NCI-H187 (cell line): ENCODE measurements around the gene RUNX2.

Source experiments
- DNase-seq, 2 experiments: peaks; one replicate each; lab custom pipeline; 2025; lab: John Stamatoyannopoulos, UW

The RUNX2 gene

DNA sequence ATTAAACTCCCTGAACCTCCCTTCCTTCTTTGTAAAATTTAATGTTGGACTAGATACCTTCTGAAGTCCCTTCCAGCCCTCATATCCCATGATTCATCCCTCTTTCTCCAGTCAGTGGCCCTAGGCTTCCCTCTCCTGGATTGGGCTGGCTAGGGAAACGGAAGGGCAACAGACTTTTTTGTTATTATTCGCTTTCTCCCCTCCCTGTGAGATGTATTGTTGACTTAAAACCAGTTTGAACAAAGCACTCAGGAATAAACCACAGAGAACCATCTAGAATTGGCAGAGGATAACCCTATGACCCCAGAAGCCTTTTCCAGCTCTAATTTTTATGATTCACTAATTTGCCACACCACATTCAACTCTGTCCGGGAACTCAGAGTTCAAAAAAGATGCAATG lies 289.3 kb downstream of the RUNX2 start:
- DNase-seq, result no peak

DNA sequence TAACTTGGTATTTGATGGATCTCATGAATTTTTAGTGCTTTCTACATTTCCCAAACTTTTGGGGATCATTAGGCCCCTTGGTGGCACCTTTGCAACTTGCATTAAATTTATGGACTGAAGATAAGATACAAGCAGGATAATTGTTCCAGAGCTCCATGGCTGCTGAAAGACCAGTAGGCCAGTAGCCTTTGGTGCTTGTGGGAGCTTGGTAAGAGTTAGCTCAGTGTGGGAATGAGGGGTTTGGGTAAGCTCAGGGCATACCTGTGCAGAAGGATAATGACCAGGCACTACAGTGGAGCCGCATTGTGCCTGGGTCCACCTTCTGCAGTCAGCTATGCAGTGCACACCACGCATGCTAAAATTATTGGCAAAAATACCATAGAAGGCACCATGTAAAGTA lies 290.1 kb downstream of the RUNX2 start:
- DNase-seq, result no peak

DNA sequence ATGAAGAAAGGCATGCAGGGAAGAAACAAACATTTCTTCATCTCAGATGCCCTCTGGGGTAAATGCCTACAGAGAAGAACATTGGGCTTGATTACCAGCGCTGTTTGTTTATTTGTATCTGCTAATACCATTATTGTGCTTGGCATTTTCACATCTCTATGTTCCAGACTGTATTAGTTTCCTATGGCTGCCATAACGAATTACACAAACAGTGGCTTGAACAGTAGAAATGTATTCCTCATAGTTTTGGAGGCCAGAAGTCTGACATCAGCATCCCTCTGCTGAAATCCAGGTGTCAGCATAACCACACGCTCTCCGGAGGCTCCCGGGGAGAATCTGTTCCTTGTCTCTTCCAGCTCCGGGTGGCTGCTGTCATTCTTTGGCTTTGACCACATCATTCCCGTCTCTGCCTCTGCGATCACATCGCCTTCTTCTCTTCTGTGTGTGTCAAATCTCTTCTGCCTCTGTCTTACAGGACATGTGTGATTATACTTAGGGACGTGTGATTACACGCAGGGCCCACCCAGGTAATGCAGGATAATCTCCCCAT lies 291.2 kb downstream of the RUNX2 start:
- no peak for DNase-seq

DNA sequence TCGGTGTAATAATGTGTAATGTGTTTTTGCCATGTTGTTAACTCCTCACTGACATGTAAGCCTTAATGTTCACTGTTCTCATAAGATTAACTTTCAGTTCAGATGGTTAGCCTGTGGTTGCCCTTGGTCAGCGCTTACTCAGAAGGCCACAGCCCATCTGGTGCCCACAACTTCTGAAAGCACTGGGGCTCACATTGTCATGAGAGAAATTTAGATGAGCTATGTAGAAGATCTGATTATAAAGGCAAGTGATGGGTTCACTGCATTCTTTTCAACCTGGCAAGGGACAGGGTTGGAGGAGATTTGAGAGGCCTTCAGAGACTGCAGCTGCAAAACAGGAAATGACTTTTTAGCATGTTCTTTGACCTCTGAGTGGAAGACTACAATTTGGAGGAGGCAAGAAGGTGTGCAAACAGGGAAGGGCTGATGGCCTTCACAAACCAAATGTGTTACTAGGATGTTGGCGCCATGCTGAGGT lies 291.9 kb downstream of the RUNX2 start:
- no peak for DNase-seq

DNA sequence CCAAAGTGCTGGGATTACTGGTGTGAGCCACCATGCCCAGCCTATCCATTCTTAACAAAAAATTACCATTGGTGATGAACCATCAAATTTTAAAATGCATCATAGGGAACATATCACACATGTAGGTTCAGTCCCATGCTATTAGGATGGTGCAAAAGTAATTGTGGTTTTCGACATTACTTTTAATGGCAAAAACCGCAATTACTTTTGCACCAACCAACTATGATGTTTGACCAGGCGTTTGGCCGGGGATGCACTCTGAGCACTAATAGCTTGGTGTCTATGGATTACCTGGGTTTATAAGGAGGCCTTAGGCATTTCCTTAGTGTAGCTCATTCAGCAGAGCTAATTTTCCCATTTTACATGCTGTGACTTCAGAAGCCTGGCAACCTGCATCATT lies 296.1 kb downstream of the RUNX2 start:
- no peak for DNase-seq

DNA sequence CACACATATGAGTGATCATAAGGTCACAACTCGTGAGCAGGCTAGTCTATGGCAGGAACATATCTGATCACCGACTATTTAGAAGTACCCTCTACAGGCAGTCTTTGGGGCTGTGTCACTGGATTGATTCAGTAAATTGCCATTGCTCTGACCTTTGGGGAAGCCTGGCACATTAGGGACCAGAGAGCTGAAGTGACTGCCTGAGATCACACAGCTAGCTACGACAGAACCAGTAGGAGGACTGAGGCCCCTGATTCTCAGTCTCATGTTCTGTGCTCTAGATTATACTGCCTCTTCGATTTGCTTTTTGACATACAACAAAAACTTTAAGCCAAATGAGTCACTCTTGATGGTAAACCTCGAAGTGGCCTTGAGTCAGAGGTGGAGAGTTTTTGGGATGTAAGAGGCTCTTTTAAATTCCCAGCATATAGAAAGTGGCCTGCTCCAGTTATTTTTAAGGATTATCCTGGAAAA lies 297.1 kb downstream of the RUNX2 start:
- DNase-seq, result no peak

DNA sequence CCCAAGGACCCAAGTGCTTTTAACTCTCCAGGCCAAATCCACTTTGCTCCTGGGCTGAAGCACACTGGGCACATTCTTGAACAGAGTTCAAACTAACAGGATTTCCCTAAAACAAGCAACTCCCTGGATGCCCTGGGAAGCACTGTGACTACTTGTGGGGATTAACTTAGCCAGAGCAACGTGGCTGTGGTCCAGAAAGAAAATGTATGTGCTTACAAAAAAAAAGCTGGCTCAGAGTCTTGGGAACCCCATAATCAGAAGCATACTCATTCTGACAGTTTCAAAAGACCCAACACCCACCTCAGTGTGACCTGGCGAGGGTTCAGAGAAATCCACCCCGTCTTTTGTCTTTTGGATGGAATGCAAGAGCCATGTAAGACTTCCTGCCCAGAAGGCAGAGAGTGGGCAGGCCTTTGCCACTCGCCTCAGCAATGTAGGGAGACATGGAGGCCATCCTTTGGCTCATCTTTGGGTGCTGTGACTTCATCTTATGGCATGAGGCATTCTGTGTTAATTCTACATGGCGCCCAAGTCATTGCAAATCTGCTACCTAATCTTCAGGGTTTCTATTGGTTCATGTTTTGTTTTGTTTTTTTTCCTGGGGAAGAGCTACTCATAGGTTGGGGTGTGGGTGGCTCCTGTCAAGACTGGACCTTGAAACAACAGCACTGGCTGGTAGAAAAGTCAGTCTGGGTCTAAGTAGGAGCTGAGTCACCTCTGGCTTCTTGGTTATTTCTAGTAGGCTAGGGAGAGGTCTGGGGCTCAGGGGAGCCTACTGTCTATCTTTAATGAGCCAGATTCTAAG lies 298.2 kb downstream of the RUNX2 start:
- no peak for DNase-seq

DNA sequence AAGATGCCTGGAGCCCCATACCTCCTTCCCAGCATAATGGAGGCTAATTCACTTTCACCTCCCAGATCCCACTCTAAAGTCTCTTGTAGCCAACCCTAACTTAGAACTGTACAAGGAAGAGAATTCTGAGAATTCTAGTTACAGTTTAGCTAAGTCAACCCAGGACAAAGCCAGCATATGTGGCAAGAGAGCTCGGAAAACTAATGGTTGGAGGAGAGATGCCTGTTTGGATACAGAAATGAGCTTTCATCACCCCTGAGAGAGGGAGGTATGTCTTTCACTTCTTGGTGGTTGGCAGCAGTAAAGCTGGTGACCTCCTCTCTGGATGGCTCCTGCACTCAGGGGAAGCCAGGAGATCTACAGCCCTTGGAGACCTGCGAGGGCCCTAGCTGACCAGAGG lies 302.2 kb downstream of the RUNX2 start:
- DNase-seq, result no peak

DNA sequence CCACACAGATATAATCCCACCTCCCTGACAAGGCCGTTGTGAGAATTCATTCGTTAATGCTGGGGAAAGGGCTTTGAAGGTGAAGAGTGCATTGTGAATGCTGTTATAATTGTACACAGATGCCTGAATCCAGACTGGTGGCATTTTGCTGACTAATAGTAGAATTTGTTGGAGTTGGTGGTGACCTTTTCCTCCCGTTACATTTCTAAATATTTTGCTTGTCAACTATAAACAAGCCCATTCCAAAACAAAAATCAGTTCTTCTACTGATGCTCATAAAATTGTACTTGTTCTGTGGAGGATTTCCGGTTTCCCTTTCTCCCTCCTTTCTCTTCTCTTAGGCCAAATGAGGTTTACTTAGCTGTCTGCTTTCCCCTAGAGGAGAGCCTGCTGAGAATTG lies 302.7 kb downstream of the RUNX2 start:
- no peak for DNase-seq

DNA sequence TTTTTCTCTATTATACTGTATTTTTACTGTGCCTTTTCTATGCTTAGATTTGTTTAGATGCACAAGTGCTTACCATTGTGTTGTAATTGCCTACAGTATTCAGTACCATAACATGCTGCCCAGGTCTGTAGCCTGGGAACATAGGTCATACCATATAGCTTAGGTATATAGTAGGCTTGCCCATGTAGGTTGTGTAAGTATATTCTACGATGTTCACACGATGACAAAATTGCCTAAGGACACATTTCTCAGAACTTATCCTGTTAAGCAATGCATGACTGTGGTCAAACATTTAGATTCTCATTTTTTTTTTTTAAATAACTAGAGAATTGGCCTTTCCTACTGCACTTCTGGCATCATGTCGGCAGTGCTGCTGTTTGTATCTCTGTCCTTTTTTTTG lies 303.3 kb downstream of the RUNX2 start:
- no peak for DNase-seq

DNA sequence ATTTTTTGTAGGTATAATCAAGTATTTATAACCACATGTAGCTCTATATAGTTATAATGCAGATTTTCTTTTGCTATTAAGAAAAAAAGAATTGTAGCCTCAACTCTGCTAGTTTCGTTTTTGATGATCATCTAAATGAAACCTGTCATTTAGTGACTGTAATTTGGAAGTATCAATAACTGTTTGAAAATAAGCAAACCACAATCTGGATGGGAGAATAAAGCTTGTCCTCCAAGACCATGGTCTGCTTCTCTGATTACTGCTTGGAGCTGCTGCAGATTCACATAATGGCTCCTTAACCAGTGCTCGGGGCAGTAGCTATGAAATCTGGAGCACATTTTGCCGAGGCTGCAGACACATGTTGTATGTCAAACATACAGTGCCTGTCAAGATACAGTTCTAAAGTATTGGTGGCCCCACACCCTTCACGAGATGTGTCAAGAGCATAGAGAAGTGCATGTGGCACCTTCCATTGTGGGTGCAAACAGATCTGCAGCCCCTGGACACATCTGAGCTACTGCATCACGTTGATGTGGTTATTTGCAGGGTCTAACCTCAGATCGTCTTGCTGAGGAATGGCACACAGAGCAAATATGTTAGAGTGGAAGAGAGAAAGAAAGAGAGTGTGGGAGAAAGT lies 305.3 kb downstream of the RUNX2 start:
- no peak for DNase-seq

DNA sequence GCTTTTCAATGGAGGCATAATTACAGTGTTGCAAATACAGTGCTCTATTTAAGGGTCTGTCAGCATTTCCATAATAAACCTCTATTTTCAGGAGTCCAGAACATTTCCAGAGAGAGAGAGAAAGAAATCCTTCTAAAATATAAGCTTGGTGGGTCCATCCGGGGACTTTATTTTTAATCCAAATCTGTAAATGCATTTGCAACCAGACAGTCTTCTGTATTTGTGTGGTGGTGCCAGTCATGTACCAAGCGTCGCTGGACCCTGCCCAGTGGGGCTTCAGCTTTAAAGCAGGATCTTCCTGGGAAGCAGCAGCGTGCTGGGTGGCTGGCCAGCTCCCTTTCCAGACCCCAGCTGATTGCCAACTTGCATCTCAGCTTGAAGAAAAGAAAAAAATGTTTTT lies 306.1 kb downstream of the RUNX2 start:
- no peak for DNase-seq

DNA sequence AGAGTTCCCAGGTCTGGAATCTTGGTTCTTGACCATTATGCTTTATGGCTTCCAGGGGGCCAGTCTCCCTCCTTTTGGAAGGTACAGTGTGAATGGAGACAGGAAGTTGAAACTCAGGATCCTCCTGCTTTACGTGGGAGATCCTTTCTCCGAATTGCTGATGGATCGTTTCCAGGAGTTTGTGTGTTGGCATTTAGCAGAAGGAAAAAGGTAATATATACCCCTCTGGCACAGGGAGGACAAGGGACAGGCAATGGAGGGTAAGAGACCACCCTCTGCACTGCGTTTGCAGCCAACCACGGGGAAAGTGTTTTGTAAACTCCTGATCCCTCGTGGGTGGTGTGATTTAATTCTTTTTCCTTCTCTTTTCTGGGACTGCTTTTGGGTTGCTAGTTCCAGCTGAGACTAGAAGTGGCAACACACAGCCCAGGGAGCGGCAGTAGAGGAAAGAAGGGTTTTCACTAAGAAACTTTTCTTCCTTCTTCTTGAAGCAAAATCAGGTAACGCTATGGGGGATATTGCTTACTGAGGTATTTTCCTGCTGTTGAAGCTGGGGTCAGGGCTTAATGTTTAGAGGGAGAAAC lies 307.2 kb downstream of the RUNX2 start:
- DNase-seq, result no peak

DNA sequence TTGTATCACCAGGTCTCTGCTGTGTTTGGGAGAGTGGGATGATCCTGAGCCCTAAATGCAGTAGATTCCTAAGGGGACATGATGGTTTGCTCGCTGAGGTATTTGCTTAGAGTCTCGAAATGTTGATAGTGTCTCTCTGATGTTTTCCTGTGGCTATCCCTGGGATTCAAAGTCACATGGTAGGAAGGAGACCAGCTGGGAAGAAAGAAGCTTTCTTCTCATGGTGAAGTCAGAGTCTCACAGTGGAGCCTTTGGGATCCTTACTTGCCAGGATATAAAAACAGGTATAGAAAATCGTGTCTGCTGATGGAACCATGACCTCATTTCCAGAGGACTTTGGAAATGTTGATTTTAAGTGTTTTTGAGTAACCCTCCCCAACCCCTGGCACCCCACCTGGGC lies 308.9 kb downstream of the RUNX2 start:
- DNase-seq, result no peak

DNA sequence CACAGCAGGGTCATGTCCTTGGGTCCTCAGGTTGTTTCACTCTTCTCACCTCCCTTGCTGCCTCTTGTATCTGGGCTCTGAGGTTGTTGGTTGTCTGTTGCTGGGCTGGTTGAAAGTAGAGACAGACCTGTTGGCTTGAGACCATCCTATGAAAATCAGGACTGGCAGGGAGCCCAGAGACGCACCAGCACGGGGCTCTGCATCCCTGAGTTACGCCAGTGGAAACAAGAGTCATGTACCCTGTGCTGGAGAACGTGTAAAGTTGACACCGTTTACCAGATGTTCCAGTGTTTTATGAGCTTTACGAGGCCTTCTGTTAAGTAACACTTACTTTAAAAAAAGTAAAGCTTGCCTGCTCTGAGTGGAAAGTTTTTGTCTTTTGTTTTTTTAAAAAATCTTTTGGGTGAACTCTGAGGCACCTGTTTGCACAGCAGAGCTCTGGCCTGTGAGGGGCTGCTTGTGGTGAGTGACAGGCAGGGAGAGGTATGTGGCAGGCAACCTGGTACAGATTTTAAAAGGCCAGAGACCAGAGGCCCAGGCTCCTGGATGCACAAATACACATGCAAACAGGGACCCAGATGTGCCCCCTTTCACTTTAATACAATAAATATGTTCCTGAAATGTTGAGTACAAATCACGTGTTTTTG lies 309.6 kb downstream of the RUNX2 start:
- DNase-seq, result no peak

DNA sequence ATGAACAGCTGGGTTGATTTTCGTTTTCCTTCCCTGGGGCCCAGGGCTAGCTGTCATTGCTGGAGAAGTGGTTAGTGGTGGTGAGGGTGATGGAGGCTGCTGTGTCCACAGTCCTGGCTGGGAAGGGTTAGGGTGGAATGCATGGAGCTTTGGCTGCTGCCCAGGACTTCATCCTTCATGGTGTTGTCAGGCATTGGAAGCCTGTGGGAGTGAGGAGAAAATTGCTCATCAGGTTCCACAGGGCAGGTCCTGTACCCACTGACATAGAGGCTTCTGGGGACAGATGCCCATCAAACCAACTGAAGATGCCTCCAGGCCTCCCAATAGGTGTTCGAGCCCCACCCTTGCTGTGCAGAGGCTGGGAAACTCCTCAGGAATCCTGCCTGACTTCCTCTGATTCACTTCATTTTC lies 312.0 kb downstream of the RUNX2 start:
- DNase-seq, result no peak

DNA sequence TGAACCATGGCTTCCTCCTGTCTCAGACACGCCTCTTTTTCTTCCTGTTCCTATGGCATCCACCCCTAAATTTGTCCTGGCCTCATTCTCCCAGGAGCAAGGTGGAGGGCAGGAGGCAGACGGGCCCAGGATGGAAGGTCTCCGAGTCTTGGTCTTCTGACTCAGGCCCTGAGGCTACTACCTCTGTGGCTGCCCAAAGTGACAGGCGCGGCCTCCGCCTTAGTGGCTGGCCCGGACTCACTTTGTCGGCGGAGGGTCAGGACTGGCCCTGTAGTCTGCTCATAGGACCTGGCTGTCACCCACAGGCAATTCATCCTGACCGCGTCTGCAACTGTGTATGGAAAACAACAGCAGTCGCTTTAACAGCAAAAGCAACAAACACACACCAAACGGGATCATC lies 312.7 kb downstream of the RUNX2 start:
- no peak for DNase-seq

DNA sequence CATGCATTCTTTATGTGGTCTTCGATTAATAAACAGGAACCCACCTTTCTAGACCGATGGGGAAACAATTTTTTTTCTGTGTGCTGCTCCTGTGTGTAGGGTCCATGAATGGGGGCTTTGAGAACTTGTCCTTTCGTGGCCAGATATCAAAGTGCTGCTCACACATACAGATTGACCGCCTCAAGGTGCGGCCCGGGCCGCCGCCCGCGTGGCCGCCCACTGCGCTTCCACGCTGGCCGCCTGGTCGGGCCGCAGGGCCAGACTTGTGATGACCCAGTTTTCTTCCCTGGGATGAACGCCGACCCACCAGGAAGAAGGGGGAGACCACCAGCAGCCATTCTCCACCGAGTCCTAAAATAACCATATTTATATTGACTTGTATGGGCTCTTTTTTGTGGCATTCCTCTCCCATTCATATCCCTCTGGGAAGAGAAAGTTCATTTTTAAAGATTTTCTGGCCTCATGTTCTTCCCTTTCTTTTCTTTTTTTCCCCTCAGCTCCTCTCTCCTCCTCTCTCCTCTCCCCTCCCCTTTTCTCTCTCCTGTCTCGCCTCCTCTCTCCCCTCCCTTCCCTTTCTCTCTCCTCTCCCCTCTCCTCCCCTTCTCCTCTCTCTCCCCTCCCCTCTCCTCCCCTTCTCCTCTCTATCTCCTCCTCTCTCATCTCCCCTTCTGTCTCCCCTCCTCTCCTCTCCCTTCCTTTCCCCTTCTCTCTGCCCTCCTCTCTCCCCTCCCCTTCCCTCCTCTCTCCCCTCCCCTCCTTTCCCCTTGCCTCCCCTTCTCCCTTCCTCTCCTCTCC lies 314.4 kb downstream of the RUNX2 start:
- no peak for DNase-seq

DNA sequence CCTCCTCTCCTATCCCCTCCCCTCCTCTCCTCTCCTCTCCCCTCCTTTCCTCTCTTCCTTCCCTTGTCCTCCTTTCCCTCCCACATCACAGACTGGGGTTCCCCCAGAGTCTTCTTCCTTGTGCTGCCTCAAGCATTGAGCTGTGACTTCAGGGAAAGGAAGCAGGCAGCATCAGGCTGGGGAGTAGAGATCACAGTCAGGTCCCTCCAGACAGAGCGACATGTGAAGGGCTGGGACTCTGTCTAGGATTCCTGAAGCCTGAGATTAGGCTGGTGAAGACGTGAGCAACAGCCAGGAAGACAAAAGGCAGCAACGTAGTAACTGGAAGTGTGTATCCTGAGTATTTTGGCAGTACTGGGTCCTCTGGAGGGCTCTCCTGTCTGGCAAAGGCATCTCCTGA lies 315.0 kb downstream of the RUNX2 start:
- DNase-seq, result no peak

DNA sequence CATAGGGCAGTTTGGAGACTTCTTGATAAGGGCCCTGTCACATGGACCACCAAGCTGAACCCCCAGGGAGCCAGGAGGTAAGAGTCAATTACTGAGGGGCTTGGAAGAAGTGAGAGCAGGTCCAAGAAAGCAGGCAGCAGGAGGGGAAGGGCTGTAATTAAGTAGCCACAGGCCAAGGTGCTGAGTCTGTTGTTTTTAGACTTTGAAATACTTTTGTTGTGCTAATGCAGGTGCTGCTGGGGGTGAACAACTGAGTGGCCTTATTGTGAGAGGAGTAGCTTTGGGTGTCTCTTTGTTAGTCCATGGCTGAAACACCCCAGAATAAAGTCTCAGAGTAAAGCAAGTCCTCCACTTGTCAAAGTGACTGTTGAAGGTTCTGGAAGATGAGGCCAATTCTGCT lies 316.6 kb downstream of the RUNX2 start:
- DNase-seq, result no peak

DNA sequence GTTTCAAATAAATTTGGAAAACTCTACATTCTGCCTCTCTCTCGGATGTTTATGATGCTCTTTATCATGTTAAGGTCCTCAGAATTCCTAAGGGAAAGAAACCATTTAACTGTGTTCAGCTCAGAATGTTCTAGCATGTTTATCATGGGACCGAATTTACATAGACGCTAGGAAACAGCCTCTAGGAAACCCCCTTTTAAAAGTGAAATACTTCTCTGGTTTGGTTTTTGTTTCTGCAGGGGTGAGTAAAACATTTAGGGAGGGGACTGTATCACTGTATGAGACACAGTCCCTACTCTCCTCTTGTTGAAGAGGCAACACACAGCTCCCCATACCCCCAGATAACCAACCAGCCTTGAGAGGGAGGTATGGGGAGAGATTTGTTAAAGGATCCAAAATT lies 317.2 kb downstream of the RUNX2 start:
- no peak for DNase-seq
